OCI-LY3 (cell line): ENCODE results near the gene HHAT.

Experiments used
- H2AFZ ChIP-seq: fragments of 200-600, 300-600 bp; shearing (Covaris generic); 2 replicates; pipeline ENCODE4 v1.6.0; 2014; ENCODE audit warnings: antibody characterized with exemption, low read depth, low read length
- H3K27ac ChIP-seq: fragments of 200-600, 300-600 bp; sonication (generic); 2 replicates; pipeline ENCODE4 v1.5.1; 2014; ENCODE audit warnings: mild to moderate bottlenecking, low read length, moderate library complexity, mixed read lengths
- H3K27me3 ChIP-seq: fragments of 200-600, 300-600 bp; sonication (generic); 2 replicates; pipeline ENCODE4 v1.6.1; 2014; ENCODE audit warnings: low read depth, low read length, mixed read lengths
- H3K36me3 ChIP-seq: fragments of 200-600, 300-600 bp; sonication (generic); replicated peaks from 2 replicates; pipeline ENCODE3; 2014; ENCODE audit warnings: low read depth, low read length, mixed read lengths
- H3K4me1 ChIP-seq: fragments of 300-600, 200-600 bp; sonication (generic); 2 replicates; pipeline ENCODE4 v1.6.1; 2014; ENCODE audit warnings: low read length, mixed read lengths
- H3K4me2 ChIP-seq: fragments of 200-600, 300-600 bp; sonication (generic); 2 replicates; pipeline ENCODE4 v1.6.1; 2014; ENCODE audit warnings: low read length, mixed read lengths
- H3K4me3 ChIP-seq: fragments of 300-600, 200-600 bp; sonication (generic); 2 replicates; pipeline ENCODE4 v1.5.1; 2014; ENCODE audit warnings: antibody characterized with exemption, mild to moderate bottlenecking, low read length, moderate library complexity
- H3K79me2 ChIP-seq: fragments of 300-600, 200-600 bp; shearing (Covaris generic); 2 replicates; pipeline ENCODE4 v1.6.1; 2014; ENCODE audit warnings: mild to moderate bottlenecking, low read length, mixed read lengths
- H3K9ac ChIP-seq: fragments of 300-600, 200-600 bp; shearing (Covaris generic); 2 replicates; pipeline ENCODE4 v1.6.0; 2014; ENCODE audit warnings: mild to moderate bottlenecking, low read length, moderate library complexity
- H3K9me3 ChIP-seq: fragments of 200-600, 300-600 bp; shearing (Covaris generic); 2 replicates; pipeline ENCODE4 v1.6.1; 2014; ENCODE audit warnings: low read length, mixed read lengths; ENCODE audit not compliant: insufficient read depth
- H4K20me1 ChIP-seq: fragments of 200-600, 300-600 bp; sonication (generic); 2 replicates; pipeline ENCODE4 v1.6.1; 2016; ENCODE audit warnings: low read length, mixed read lengths; ENCODE audit not compliant: insufficient read depth
- EZH2phosphoT487 ChIP-seq: fragments of 200-600 bp; shearing (Covaris generic); IDR thresholded peaks from 2 replicates; pipeline ENCODE4 v1.6.1; 2018; ENCODE audit warnings: antibody characterized with exemption, mixed run types, low read depth
- TF ChIP-seq, protein P1 (sequence below): fragments of 200-600, 300-600 bp; sonication (generic); IDR thresholded peaks from 2 replicates; pipeline ENCODE4 v1.5.1; 2014; ENCODE audit warnings: antibody characterized with exemption, low read length, low read depth

Gene HHAT

GRCh38 chr1:210588946-210589345 is 260.2 kb downstream of the HHAT start:
- Histone ChIP-seq H2AFZ (no peak overlapping the region), H3K4me1 (no peaks in the 10 kb centered on the region), H3K27ac (no peak overlapping the region), H4K20me1 (no peaks in the 10 kb centered on the region), H3K79me2 (no peaks in the 10 kb centered on the region), H3K27me3 (0 out of 2 replicates have a peak, but pooled peaks cover 5% of the 10 kb centered on the region), H3K9me3 (peaks cover 3% of the 10 kb centered on the region; the same call in 1 of the 2 replicates), H3K9ac (no peak overlapping the region), H3K36me3 (no peaks in the 10 kb centered on the region), H3K4me3 (no peak overlapping the region), H3K4me2 (no peak overlapping the region)
- TF ChIP-seq EZH2phosphoT487: no peak
- TF ChIP-seq, protein P1, sequence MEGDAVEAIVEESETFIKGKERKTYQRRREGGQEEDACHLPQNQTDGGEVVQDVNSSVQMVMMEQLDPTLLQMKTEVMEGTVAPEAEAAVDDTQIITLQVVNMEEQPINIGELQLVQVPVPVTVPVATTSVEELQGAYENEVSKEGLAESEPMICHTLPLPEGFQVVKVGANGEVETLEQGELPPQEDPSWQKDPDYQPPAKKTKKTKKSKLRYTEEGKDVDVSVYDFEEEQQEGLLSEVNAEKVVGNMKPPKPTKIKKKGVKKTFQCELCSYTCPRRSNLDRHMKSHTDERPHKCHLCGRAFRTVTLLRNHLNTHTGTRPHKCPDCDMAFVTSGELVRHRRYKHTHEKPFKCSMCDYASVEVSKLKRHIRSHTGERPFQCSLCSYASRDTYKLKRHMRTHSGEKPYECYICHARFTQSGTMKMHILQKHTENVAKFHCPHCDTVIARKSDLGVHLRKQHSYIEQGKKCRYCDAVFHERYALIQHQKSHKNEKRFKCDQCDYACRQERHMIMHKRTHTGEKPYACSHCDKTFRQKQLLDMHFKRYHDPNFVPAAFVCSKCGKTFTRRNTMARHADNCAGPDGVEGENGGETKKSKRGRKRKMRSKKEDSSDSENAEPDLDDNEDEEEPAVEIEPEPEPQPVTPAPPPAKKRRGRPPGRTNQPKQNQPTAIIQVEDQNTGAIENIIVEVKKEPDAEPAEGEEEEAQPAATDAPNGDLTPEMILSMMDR: no peak

DNA sequence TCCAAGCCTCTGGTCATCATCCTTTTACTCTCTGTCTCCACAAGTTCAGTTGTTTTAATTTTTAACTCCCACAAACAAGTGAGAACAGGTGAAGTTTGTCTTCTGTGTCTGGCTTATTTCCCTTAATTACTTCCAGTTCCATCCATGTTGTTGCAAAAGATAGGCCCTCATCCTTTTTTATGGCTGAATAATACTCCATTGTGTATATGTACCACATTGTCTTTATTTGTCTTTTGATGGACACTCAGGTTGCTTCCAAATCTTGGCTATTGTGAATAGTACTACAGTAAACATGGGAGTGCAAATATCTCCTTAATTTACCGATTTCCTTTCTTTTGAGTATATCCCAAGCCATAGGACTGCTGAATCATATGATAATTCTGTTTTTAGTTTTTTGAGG is 262.5 kb downstream of the HHAT start:
- Histone ChIP-seq H3K36me3 (no peaks in the 10 kb centered on the region), H3K4me1 (no peaks in the 10 kb centered on the region), H3K79me2 (no peaks in the 10 kb centered on the region), H3K9me3 (peaks cover 3% of the 10 kb centered on the region; the same call in 1 of the 2 replicates), H3K4me3 (no peak overlapping the region), H3K4me2 (no peak overlapping the region), H2AFZ (no peak overlapping the region), H3K27ac (no peak overlapping the region), H3K27me3 (0 out of 2 replicates have a peak, but pooled peaks cover 5% of the 10 kb centered on the region), H4K20me1 (no peaks in the 10 kb centered on the region), H3K9ac (no peak overlapping the region)
- TF ChIP-seq EZH2phosphoT487: no peak
- TF ChIP-seq, protein P1: no peak

GRCh38 chr1:210594605-210595004 is 265.9 kb downstream of the HHAT start:
- Histone ChIP-seq H3K4me3 (no peak overlapping the region), H3K9me3 (peaks cover 3% of the 10 kb centered on the region; the same call in 1 of the 2 replicates), H3K27ac (no peak overlapping the region), H3K79me2 (no peaks in the 10 kb centered on the region), H3K9ac (no peak overlapping the region), H3K4me1 (peaks cover 7% of the 10 kb centered on the region; the same call in 1 of the 2 replicates), H3K27me3 (0 out of 2 replicates have a peak, but pooled peaks cover 5% of the 10 kb centered on the region), H3K36me3 (no peaks in the 10 kb centered on the region), H4K20me1 (no peaks in the 10 kb centered on the region), H3K4me2 (no peak overlapping the region), H2AFZ (no peak overlapping the region)
- no peak for TF ChIP-seq EZH2phosphoT487
- TF ChIP-seq, protein P1: no peak

- H3K27ac ChIP-seq: no peak overlapping the region
These were observed 267.9 kb downstream of the HHAT start for GRCh38 chr1:210596641-210597040.

More at GRCh38 chr1:210596641-210597040, 267.9 kb downstream of the HHAT start:
- no peak for TF ChIP-seq EZH2phosphoT487
- TF ChIP-seq, protein P1: no peak
- Histone ChIP-seq H3K9me3 (no peaks in the 10 kb centered on the region), H2AFZ (no peak overlapping the region), H3K27me3 (0 out of 2 replicates have a peak, but pooled peaks cover 5% of the 10 kb centered on the region), H3K36me3 (no peaks in the 10 kb centered on the region), H3K4me3 (no peak overlapping the region), H3K9ac (no peak overlapping the region), H3K4me1 (peaks cover 7% of the 10 kb centered on the region; the same call in 1 of the 2 replicates), H3K4me2 (no peak overlapping the region), H4K20me1 (no peaks in the 10 kb centered on the region), H3K79me2 (no peaks in the 10 kb centered on the region)
